HEK293 (cell line): Measurements from ENCODE around the gene RPN2.

ENCODE experiments used
- CTCF ChIP-seq: fragments of 450-650 bp; formaldehyde crosslinking; IDR thresholded peaks from 2 replicates; pipeline ENCODE4 v1.5.1; 2016; ENCODE audit warnings: missing biosample characterization, missing genetic modification characterization
- KLF16 ChIP-seq: fragments of 450-650 bp; formaldehyde crosslinking; IDR thresholded peaks from 2 replicates; pipeline ENCODE4 v1.5.1; 2017; ENCODE audit warnings: missing biosample characterization, missing genetic modification characterization
- KLF7 ChIP-seq: fragments of 450-650 bp; formaldehyde crosslinking; IDR thresholded peaks from 2 replicates; pipeline ENCODE4 v1.5.1; 2016; ENCODE audit warnings: missing biosample characterization, missing genetic modification characterization, borderline replicate concordance
- TSHZ1 ChIP-seq: fragments of 450-650 bp; formaldehyde crosslinking; IDR thresholded peaks from 2 replicates; pipeline ENCODE4 v1.5.1; 2016; ENCODE audit warnings: missing biosample characterization, missing genetic modification characterization, borderline replicate concordance
- ZBTB10 ChIP-seq: fragments of 450-650 bp; formaldehyde crosslinking; IDR thresholded peaks from 2 replicates; pipeline ENCODE4 v1.5.1; 2016; ENCODE audit warnings: missing biosample characterization, missing genetic modification characterization
- ZBTB8A ChIP-seq: fragments of 450-650 bp; formaldehyde crosslinking; IDR thresholded peaks from 2 replicates; pipeline ENCODE4 v1.5.1; 2016; ENCODE audit warnings: missing biosample characterization, missing genetic modification characterization
- ZNF175 ChIP-seq: fragments of 450-650 bp; formaldehyde crosslinking; IDR thresholded peaks from 2 replicates; pipeline ENCODE4 v1.5.1; 2016; ENCODE audit warnings: missing biosample characterization, missing genetic modification characterization
- ZNF23 ChIP-seq: fragments of 450-650 bp; formaldehyde crosslinking; IDR thresholded peaks from 2 replicates; pipeline ENCODE4 v1.5.1; 2016; ENCODE audit warnings: missing biosample characterization, missing genetic modification characterization, borderline replicate concordance
- ZNF335 ChIP-seq: fragments of 450-650 bp; formaldehyde crosslinking; conservative IDR thresholded peaks from 2 replicates; pipeline ENCODE4 v1.5.1; 2016; ENCODE audit warnings: missing biosample characterization, missing genetic modification characterization
- ZNF629 ChIP-seq: fragments of 450-650 bp; formaldehyde crosslinking; IDR thresholded peaks from 2 replicates; pipeline ENCODE4 v1.5.1; 2017; ENCODE audit warnings: missing biosample characterization, missing genetic modification characterization
- ZNF830 ChIP-seq: fragments of 450-650 bp; IDR thresholded peaks from 2 replicates; pipeline ENCODE4 v1.5.0; 2018; ENCODE audit warnings: missing biosample characterization, missing genetic modification characterization, low read depth, mild to moderate bottlenecking, moderate library complexity
- TF ChIP-seq, protein P1 (sequence below): fragments of 450-650 bp; formaldehyde crosslinking; IDR thresholded peaks from 2 replicates; pipeline ENCODE4 v1.5.1; 2016; ENCODE audit warnings: missing biosample characterization, missing genetic modification characterization, low read depth

GRCh38 chr20:37283530-37284195 lies 104.5 kb downstream of the RPN2 start:
- TF ChIP-seq CTCF (tag by site-specific recombination) (no peak), ZNF335 (tag by site-specific recombination) (no peak), TSHZ1 (no peak), ZNF629 (tag by site-specific recombination) (no peak), ZNF175 (tag by site-specific recombination) (no peak), ZNF830 (tag by site-specific recombination) (no peak), ZBTB10 (no peak), KLF16 (no peak), ZNF23 (tag by site-specific recombination) (no peak), ZBTB8A (tag by site-specific recombination) (no peak), KLF7 (tag by site-specific recombination) (no peak)
- TF ChIP-seq, protein P1, sequence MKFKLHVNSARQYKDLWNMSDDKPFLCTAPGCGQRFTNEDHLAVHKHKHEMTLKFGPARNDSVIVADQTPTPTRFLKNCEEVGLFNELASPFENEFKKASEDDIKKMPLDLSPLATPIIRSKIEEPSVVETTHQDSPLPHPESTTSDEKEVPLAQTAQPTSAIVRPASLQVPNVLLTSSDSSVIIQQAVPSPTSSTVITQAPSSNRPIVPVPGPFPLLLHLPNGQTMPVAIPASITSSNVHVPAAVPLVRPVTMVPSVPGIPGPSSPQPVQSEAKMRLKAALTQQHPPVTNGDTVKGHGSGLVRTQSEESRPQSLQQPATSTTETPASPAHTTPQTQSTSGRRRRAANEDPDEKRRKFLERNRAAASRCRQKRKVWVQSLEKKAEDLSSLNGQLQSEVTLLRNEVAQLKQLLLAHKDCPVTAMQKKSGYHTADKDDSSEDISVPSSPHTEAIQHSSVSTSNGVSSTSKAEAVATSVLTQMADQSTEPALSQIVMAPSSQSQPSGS (tag by site-specific recombination) = no peak
